Body of pancreas (tissue), 4 donors: ENCODE results near the gene ZNF454. TPM values are rescaled to one million over a fixed set of nuclear protein-coding genes. Genes with fewer than 3 reads are reported as not detected.

Source experiments
- ATAC-seq: fragments of 150-250 bp; one replicate; pipeline ENCODE4 v1.9.1; 2016
- DNase-seq, 4 donors: peaks; one replicate each; pipeline ENCODE4 v3.0.0-alpha.2; 2019
- H3K27ac ChIP-seq, 4 donors: fragments of 200-600 bp; sonication (generic); 1 replicate in 3 of 4; 2 replicates in 1 of 4; pipeline versions ENCODE4 v1.5.1 to v1.6.1; 2016 to 2019; ENCODE audit warnings: mild to moderate bottlenecking in 1 of 4, mixed read lengths in 1 of 4, moderate library complexity in 1 of 4
- H3K27me3 ChIP-seq, 2 donors: fragments of 200-600 bp; sonication (generic); one replicate each; pipeline ENCODE4 v1.6.0; 2016; ENCODE audit warnings: mild to moderate bottlenecking in 1 of 2
- H3K36me3 ChIP-seq, 2 donors: fragments of 200-600 bp; sonication (generic); replicated peaks in 1 of 2; 2 replicates each; pipeline ENCODE4 v1.5.1; 2016; ENCODE audit warnings: low read depth in 2 of 2; ENCODE audit not compliant: insufficient read depth in 1 of 2
- H3K4me1 ChIP-seq: fragments of 200-600 bp; sonication (generic); one replicate; pipeline ENCODE4 v1.6.0; 2016
- H3K4me3 ChIP-seq, 2 donors: fragments of 200-600 bp; sonication (generic); 1 replicate in 1 of 2; 2 replicates in 1 of 2; pipeline ENCODE4 v1.5.1; 2016 to 2019
- H3K9me3 ChIP-seq, 3 donors: fragments of 200-600 bp; sonication (generic); 1 replicate in 2 of 3; 2 replicates in 1 of 3; pipeline ENCODE4 v1.5.1; 2016
- POLR2A ChIP-seq, 3 donors: fragments of 450-650 bp; IDR thresholded peaks; one replicate each; pipeline ENCODE4 v1.6.1; 2016; ENCODE audit warnings: antibody characterized with exemption in 3 of 3, mild to moderate bottlenecking in 2 of 3
- WGBS, 2 donors: methylation state at CpG; one replicate each; pipeline ENCODE4 v1.1.5; 2017; 5-methylcytosine and 5-hydroxymethylcytosine counted together
- intact Hi-C: fragments of 100-400 bp; cut with DNase I; formaldehyde crosslinking; loops from one replicate; pipeline ENCODE4 v1.15.1; 2023
- total RNA-seq, 2 donors: library from RNA; depleted of rRNA; stranded (reverse); fragments of >200 nt; gene quantifications; one replicate each; pipeline ENCODE4 v1.1.0, GENCODE V29; 2016
- TF ChIP-seq, protein P1 (sequence below), 7 experiments: fragments of 450-650 bp in 4 of 7; fragments of 200-600 bp in 3 of 7; sonication (generic) in 3 of 7; IDR thresholded peaks; one replicate each; pipeline ENCODE4 v1.5.1; 2016 to 2019; ENCODE audit warnings: antibody characterized with exemption in 7 of 7

Gene ZNF454
- 1 to 10 TPM; 4.2 to 8.2 TPM for total RNA-seq

DNA sequence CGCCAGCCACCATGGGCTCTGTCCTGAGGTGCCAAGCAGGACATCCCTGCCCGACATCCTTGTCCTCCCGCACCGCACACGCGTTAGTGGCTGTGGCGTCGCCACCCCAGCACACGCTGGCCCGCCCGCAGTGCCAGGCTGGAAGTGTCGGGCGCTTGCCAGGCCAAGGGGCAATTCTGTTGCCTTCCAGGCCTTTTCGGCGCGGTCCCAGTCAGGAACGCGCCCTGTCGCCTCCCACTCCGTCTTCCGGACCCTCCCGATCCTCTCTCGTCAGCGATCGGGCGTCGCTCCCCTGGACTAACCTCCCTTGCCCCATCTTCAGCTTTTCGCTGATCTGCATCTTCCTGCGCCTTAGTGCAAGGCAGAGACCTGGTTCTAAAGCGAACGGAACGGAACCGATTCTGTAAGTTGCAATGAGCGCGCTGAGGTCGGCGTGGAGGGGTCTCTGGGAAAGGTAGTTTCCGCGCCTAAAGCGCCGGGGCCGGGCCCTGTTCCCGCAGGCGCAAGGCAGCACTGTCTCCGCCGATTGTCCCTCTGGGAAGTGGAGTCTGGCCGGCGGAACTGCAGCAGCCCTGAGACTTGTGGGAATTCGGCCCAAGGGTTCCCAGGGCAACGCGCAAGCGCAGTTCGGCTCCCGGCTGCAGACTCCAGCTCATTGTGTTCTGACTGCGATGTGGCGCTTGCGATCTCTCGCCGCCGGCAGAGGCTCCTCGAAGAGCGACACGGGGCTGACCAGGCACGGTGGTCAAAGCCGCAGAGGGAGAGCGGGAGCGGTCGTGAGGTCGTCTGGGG lies at the start of gene ZNF454:
TSS of gene ZNF454 (plus strand) at position 630 of the 792 bp plus-strand sequence. CDS start 1,594 bp downstream, outside the sequence.
- DNase-seq (peak; percentile 96 to 97 (median 96)), ATAC-seq (peak; percentile 99)
- Histone ChIP-seq H3K4me1 (peaks cover 22% of the 10 kb centered on the region), H3K27me3 (no peaks in the 10 kb centered on the region), H3K27ac (peak within 1 kb of the TSS; percentile 17 to 79 (median 66)), H3K9me3 (peaks cover 0 to 43% (median 2%) of the 10 kb centered on the region in 3 donors), H3K4me3 (peak within 1 kb of the TSS; percentile 52 to 73), H3K36me3 (no peaks in the 10 kb centered on the region)
- 0 to 2% methylated on average over 9 to 69 of the region's 69 CpGs for WGBS, 2 donors
- intact Hi-C loops: no loop called here
- TF ChIP-seq POLR2A (IDR thresholded peaks at IDR 0.05): peak; percentile 14 to 78 (median 68)
- TF ChIP-seq, protein P1, sequence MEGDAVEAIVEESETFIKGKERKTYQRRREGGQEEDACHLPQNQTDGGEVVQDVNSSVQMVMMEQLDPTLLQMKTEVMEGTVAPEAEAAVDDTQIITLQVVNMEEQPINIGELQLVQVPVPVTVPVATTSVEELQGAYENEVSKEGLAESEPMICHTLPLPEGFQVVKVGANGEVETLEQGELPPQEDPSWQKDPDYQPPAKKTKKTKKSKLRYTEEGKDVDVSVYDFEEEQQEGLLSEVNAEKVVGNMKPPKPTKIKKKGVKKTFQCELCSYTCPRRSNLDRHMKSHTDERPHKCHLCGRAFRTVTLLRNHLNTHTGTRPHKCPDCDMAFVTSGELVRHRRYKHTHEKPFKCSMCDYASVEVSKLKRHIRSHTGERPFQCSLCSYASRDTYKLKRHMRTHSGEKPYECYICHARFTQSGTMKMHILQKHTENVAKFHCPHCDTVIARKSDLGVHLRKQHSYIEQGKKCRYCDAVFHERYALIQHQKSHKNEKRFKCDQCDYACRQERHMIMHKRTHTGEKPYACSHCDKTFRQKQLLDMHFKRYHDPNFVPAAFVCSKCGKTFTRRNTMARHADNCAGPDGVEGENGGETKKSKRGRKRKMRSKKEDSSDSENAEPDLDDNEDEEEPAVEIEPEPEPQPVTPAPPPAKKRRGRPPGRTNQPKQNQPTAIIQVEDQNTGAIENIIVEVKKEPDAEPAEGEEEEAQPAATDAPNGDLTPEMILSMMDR (IDR thresholded peaks at IDR 0.05): peak in 2 of 7 experiments; percentile 6 to 7

- 3 to 9% methylated on average over 28 to 53 of the region's 79 CpGs for WGBS, 2 donors
- H3K4me3 ChIP-seq: peak within 1 kb of the TSS; percentile 71 to 79
- no peaks in the 10 kb centered on the region for H3K27me3 ChIP-seq
- DNase-seq (peak; percentile 63 to 78 (median 68)), ATAC-seq (peak; percentile 95)
- no peaks in the 10 kb centered on the region for H3K36me3 ChIP-seq
- H3K4me1 ChIP-seq: peaks cover 3% of the 10 kb centered on the region
- H3K9me3 ChIP-seq: no peaks in the 10 kb centered on the region
- TF ChIP-seq, protein P1 (IDR thresholded peaks at IDR 0.05): peak in 1 of 7 experiments; percentile 1
- TF ChIP-seq POLR2A (IDR thresholded peaks at IDR 0.05): peak; percentile 28 to 68 (median 62)
- intact Hi-C loops: no loop called here
- peak within 1 kb of the TSS; percentile 21 to 82 (median 76) for H3K27ac ChIP-seq
Measured at GRCh38 chr5:178895615-178896571, 45.1 kb upstream of the ZNF454 start, which contains the start of gene ZFP2. TSS of gene ZFP2 (plus strand) at chr5:178895913. CDS start at chr5:178931314, 35,401 bp downstream.

- H3K36me3 ChIP-seq: no peaks in the 10 kb centered on the region
- 68 to 70% methylated on average over 5 of the region's 5 CpGs for WGBS, 2 donors
- no peak overlapping the region for H3K27ac ChIP-seq
- H3K4me1 ChIP-seq: peaks cover 3% of the 10 kb centered on the region
- H3K9me3 ChIP-seq: peaks cover 0 to 6% (median 0%) of the 10 kb centered on the region in 3 donors
- H3K4me3 ChIP-seq: no peak overlapping the region
- TF ChIP-seq POLR2A (IDR thresholded peaks at IDR 0.05): no peak
- TF ChIP-seq, protein P1 (IDR thresholded peaks at IDR 0.05): no peak
- DNase-seq (no peak), ATAC-seq (no peak)
- H3K27me3 ChIP-seq: no peaks in the 10 kb centered on the region
- intact Hi-C loops: no loop called here
Measured at GRCh38 chr5:178899289-178899688, 41.7 kb upstream of the ZNF454 start.

GRCh38 chr5:178902849-178903248 lies 38.1 kb upstream of the ZNF454 start:
- no peaks in the 10 kb centered on the region for H3K4me1 ChIP-seq
- TF ChIP-seq, protein P1 (IDR thresholded peaks at IDR 0.05): no peak
- no peak for TF ChIP-seq POLR2A (IDR thresholded peaks at IDR 0.05)
- H3K27me3 ChIP-seq: no peaks in the 10 kb centered on the region
- no peak overlapping the region for H3K4me3 ChIP-seq
- H3K36me3 ChIP-seq: no peaks in the 10 kb centered on the region
- ATAC-seq: no peak
- peaks cover 0 to 18% (median 0%) of the 10 kb centered on the region in 3 donors for H3K9me3 ChIP-seq
- no peak overlapping the region for H3K27ac ChIP-seq
- DNase-seq: no peak
- intact Hi-C loops: no loop called here
- WGBS, 2 donors: 61 to 83% methylated on average over 3 of the region's 3 CpGs
